GM21390 (cell line): ENCODE results near the gene ATXN7L3.

Experiments used
- ATAC-seq: cut with Tn5 transposase; IDR thresholded peaks from one replicate; pipeline ENCODE4 v1.9.1; 2021; ENCODE audit not compliant: unreplicated experiment

The ATXN7L3 gene

DNA sequence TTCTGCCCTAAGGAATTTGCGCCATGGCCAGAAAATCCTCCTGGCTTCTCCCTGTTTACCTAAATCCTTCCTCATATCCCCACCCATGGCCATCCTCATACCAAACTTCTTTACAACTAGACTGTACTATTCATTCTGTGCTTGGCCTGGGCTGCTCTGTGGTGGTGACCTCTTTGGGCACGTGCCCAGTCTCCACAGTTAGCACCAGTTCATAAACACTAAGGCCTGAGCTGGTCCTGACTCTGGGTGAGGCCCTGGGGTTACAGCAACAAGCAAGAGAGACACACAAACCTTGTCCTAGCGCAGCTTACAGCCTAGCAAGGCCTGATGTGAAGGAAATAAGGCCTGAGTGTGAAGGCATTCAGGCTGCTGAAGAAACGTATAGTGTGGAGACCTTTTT, 3.1 kb upstream of the ATXN7L3 start:
- no peak for ATAC-seq

DNA sequence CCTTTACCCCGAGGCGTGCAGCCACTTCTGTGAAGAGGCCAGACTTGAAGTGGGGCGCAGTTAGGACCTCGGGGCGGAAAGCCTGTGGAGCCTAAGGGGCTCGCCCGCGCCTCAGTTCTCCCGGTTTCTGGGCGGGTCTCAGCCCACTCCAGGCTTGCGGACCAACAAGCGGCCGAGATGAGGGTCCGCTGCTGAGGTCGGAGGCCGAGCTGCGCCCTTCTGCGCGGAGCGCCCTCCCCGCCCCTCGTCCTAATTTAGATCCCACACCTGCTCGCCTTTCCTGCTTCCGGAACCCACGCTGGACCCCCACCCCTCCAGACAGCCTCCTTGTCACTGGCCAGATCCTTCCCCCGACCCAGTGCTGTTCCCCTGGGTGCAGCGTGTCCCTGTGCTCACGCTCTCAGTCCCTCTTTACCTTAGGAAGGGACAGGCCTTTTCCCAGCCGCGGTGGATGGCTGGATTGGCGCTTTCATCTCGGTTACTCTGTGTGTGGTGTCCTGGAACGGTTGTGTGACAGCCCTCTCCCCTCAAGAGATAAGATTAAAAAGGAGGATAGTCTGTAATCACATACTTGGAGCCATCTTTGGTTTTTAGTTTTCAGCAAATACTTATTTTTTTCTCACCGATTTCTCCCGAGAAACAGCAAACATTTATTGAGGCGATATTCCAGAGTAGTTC, 933 bp upstream of the ATXN7L3 start:
- no peak for ATAC-seq

DNA sequence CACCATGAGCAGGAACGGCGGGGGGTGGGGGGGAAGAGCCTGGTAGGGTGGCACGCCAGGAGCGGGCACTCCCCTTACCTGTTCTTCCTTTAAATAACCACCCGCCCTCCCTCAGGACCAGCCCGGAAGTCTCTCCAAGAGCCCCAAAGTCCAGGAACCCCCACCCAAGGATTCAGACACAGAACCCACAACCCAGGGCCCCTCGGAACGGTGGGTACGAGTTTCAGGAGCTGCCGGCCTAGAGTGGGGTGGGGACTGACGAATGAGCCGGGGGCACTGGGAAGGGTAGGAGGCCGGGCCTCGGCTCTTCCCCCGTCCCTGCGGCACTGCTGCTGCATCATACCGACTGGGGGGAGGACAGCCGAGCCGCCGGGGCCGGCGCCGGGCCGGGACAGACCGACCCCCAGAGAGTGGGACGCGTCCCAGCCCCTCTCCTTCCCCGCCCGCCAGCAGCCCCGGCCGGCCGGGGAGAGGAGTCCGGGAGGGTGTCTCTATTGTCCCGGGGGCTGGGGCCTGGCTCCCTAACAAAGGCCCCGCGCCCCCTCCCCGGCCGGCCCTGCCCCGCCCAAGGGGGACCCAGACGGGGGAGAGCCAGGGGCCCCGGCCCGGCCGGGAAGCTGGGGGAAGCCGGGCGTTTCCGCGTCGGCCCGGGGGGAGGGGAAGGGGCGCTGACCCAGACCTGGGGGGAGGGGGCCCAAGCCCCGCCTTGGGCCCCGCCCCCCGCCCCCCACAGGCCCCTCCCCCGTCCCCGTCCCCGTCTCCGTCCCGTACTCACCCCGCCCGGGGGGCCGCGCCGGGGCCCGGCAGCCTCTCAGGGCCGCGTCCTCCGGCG, 747 bp downstream of the ATXN7L3 start:
- peak; percentile 12 for ATAC-seq

DNA sequence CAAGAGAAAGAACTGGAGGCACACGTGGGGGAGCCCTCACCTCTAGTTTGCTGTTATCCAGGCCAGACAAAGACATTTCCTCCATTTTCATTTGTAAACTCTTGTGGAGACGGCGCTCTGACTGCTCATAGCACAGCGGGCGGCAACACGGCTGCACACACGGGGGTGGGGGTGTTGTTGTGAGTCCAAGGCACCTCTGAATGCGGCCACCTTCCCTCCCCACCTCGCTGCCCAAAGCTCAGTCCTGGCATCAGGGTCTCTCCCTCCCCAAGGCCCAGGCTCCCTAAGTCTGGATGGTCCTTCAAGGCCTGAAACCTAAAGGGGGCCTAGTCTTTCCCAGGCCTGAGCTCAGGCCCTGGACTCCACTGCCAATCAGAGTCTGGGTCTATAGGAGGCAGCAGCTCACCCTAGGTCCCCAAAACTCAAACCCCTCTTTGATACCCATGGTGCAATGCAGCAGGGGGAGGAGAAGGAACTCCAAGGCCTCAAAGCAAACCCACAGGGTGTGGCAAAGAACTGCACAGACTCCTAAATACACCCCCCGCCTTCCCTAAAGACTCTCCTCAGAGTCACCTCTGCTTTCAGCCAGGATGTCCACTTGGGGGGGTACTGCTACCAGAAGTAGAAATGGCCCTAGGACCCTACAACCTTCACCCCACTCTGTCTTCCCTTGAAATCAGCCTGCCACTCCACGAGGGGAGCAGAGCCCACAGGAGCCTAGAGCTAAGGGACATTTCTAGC, 1.5 kb downstream of the ATXN7L3 start:
- ATAC-seq = no peak

DNA sequence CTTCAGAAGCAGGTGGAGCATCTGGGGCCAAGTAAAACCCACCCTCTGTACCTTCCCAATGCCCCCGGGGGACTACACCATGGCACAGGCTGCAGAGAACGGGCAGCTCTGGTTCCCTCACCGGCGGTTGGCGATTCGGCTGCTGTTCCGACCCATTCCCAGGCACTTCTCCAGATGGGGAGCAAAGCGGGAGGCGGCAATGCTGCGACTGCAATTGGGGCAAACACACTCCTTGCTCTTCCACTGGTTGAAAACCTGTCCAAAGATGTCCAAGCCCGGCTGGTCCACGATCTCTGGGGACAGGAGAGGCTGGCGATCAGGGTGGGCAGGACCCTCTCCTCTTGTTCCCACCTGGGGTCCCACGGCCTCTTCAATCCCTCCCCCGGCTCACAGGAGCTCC, 2.6 kb downstream of the ATXN7L3 start:
- no peak for ATAC-seq

DNA sequence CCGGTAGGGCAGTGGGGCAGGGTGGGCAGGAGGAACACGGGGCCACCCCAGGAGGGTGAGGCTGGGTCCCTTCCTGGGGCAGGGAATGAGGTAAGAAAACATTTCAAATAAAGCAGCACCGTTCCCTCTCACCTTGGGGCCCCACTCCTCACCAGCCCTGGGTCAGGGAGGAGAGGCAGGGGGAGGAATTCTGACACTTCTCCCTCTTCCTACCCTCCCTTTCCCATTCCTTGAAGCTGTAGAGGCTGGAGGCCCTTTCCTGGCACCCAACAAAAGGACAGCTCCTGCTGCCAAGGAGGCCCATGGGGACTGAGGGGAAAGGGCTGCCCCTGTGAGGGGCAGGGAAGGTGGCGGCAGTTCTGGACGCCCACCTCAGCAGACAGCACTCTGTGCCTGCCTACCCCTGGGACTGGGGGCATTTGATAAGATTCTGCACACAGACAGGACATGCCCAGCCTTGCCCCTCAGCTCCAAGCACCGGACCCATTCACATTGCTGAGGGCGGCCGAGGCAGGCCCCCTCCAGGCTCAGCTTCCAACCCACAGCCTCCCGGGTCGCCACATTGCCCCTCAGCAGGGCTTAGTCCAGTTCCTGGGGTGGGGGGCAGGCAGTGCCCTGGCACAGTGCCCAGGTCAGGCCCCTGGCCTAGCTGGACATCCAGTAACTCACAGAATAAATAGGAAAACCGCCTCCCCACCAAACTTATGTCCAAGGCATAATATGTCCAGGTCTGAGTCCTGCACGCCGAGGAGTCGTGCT, 6.2 kb downstream of the ATXN7L3 start:
- no peak for ATAC-seq

DNA sequence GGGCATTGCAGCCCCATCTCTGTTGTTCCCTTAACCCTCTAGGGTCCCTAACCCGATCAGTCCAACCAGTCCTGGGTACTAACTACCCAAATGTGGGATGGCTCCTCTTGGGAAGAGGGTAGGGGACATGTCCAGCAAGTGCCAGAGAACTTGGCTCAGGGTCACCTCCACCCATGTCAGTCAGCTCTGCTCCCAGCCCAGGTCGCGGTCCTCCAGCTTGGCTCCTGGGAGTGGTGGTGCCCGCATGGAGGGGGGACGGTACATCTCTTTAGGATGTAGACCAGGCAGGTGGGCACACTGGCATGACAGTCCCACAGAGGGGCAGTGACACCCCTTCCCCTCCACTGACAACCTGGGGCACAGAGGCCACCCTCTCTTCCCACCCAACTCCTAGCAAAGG, 6.9 kb downstream of the ATXN7L3 start:
- ATAC-seq = no peak

DNA sequence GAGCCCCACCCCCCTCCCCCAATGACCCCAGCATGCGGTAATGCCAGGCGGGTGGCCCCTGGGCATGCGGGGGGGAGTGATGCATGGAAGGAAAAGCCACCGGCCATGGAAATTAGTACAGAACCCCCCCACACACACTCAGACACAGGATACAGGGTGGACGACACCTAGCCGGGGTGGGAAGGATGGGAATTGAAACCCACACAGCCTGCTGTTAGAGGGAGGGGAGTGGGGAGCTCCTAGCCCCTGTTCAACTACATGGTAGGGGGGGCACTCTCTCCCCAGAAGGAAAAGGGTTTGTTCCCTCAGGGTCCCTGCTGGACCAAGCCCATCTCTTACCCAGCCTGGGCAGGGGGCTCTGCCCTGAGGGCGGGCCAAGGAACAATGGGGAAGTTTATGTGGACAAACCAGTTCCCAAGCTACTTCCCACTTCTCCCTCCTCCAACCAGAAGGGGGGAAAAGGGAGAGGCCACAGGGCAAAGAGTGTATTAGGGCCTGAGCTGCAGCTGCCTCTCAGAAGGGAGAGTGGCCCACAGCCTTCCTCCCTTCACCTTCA, 7.7 kb downstream of the ATXN7L3 start:
- no peak for ATAC-seq

DNA sequence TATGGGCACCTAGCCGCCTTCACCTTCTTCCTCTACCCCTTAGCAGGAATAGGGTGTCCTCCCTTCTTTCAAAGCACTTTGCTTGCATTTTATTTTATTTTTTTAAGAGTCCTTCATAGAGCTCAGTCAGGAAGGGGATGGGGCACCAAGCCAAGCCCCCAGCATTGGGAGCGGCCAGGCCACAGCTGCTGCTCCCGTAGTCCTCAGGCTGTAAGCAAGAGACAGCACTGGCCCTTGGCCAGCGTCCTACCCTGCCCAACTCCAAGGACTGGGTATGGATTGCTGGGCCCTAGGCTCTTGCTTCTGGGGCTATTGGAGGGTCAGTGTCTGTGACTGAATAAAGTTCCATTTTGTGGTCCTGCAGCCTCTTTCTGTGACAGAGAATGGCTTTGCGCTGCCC, 8.3 kb downstream of the ATXN7L3 start:
- no peak for ATAC-seq

DNA sequence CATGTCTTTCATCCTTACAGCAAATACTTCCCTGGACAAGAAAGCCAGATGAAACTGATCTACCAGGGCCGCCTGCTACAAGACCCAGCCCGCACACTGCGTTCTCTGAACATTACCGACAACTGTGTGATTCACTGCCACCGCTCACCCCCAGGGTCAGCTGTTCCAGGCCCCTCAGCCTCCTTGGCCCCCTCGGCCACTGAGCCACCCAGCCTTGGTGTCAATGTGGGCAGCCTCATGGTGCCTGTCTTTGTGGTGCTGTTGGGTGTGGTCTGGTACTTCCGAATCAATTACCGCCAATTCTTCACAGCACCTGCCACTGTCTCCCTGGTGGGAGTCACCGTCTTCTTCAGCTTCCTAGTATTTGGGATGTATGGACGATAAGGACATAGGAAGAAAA, 9.2 kb downstream of the ATXN7L3 start:
- ATAC-seq = no peak

DNA sequence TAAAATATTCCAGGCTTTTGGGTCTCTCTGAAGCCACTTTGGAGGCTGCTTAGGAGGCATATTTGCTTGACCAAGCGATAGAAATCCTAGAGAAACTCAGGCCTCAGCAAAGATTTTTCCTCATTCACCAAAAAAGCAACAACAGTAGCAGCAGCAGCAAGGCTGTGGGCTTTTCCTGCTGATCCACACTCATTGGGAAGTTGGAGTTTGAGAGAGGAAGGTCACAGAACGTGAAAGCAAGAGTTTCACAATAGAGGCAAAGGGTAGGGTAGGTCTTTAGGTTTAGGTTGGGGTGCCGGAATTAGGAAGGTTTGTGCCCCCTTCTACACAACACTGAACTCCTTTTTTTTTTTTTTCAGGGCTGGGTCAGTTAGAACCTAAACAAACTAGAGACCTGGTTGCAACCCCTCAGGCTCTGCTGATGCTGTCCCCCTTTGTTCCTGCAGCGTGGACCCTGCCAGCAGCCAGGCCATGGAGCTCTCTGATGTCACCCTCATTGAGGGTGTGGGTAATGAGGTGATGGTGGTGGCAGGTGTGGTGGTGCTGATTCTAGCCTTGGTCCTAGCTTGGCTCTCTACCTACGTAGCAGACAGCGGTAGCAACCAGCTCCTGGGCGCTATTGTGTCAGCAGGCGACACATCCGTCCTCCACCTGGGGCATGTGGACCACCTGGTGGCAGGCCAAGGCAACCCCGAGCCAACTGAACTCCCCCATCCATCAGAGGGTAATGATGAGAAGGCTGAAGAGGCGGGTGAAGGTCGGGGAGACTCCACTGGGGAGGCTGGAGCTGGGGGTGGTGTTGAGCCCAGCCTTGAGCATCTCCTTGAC, 10.9 kb downstream of the ATXN7L3 start:
- no peak for ATAC-seq

DNA sequence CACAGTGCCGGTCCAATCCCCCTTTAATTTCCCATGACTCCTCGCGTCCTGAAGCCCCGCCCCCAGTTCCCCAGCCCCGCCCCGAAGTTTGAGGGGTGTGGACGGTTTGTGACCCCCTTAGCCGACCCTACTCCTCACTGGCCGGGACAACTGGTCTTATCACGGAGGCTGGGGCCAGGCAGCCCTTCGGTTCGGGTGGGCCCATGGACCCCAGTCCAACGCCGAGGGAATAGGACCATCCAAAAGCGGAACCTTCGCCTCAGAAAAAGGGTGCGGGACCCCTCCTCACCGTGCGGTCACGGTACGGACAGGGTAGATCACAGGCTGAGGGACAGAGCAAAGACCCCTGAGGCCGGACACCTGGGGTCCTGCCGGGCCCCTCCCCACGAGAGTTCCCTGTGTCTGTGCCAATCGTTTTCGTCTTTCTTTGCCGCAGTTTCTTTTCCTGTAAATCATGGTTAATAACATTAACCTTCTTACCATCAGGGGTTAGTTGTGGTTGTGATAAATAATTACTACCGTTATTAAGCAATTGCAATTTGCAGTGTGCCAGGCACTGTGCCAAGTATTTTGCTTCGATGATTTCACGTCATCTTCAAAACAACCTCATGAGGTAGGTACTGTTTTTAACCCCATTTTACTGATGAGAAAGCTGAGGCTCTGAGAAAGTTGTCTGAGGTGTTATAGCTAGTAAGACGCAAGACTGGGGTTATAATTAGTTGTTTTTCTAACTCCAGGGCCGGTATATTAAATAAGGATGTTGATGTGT, 12.4 kb downstream of the ATXN7L3 start:
- peak; percentile 42 for ATAC-seq

DNA sequence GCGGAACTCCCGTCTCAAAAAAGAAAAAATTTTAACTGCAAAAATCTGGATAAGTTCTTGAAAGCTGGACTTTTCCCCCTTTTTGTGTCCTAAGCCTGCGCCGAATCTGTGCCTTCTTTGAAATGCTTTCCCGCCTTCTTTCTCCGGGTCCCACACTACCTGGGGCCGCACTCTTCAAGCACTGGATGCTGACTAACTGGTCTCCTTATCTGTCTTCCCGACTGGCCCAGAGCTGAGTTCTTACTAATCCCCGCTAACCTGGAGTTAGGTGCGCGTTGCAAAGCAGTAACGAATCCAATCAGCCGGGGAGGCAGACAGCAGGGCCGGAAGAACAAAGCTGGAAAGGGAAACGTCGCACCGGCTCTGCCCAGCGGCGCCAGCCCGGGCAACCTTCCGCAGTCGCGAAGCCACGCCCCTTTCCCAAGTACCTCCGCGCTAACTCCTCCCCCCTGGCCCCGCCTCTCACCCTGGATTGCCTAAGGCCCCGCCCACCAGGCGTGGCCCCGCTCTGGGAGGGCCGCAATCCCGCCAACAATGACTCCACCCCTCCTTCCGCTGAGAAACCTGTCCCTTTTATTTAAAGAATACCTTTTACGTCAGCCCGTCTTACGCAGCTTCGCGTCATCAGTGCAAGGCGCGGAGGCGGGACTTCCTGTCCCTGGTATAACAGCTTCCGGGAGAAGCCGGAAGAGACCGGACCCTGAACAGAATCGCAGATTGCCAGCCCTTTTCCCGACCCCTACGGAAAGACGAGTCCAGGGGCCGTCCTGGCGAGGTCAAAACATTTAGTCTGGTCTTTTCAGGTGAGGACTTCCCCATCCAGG, 13.2 kb downstream of the ATXN7L3 start, which contains the start of gene TMUB2:
TSS of gene TMUB2 (plus strand) at position 666 of the 824 bp plus-strand sequence. CDS start 737 bp downstream, outside the sequence.
- peak; percentile 83 for ATAC-seq

DNA sequence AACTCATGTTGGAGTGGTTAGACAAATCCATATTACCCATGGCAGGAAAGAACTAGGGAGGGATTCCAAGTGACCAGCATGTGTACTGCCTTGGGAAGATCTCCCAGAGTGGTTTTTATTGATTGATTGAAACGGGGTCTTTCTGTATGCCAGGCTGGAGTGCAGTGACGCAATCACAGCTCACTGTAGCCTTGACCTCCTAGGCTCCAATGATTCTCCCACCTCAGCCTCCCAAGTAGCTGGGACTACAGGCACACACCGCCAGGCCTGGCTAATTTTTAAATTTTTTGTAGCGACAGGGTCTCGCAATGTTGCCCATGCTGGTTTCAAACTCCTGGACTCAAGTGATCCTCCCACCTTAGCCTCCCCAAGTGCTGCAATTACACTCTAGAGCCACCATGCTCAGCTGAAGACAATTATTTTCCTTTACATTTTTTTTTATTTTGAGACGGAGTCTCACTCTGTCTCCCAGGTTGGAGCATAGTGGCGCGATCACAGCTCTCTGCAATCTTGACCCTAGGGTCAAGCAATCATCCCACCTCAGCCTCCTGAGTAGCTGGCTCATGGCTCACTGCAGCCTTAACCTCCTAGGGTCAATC, 15.4 kb downstream of the ATXN7L3 start:
- no peak for ATAC-seq

DNA sequence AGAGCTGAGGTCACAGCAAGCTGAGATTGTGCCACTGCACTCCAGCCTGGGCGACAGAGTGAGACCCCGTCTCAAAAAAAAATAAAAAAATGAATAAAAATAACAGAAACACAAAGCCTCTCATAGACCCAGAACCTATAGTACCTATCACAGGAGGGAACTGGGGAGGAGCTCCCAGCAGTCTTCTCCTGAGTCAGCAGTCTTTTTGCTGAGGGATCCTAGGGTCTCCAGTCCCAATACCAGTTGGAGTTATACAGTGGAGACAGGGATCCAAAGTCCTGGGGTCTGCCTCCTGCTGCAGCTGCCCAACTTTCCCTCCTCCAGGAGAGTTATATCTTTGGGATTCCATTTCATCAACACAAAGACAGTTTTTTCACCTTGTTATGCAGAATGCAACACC, 16.7 kb downstream of the ATXN7L3 start:
- no peak for ATAC-seq

DNA sequence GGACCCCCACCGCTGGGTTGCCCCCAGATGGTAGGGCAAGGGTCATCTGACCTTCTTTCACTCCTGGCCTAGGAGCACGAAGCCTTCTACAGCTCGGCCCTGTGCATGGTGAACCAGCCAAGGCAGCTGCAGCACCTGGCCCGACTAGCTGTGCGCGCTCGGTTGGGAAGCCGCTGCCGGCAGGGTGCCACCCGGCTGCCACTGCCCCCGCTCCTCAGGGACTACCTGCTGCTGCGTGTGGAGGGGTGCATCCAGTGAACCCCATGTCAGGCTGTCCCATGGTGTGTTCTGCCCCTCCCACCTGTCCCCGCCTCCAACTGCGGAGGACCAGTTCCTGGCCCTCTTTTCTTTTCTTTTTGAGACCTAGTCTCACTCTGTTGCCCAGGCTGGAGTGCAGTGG, 21.6 kb downstream of the ATXN7L3 start:
- ATAC-seq = no peak

DNA sequence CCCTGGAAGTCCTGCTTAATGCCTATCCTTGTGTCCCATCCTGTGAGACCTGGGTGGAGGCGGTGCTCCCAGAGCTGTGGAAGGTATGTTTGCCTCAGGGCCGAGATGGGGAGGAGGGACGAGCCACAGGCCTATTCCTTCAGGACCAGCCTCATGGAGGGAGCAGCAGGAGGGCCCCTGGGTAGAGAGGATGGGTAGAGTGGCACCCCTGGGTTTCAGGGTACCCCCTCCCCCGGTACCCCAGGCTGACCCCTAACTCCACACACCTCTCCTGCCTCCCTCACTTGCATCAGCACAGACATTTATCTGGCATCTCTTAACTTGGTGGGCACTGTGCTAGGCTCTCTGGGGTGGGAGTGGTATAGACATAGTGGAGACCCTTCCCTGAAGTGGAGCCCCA, 22.0 kb downstream of the ATXN7L3 start:
- ATAC-seq = no peak
